H1 (cell line): ENCODE results near the gene PRRG4. TPM values are rescaled to one million over a fixed set of nuclear protein-coding genes. Genes with fewer than 3 reads are reported as not detected.

Experiments used
- CTCF ChIA-PET: fragments of 300-600 bp; sonication (Branson Sonifier 250); formaldehyde crosslinking; loops from one replicate; lab custom pipeline; 2021; ENCODE audit not compliant: partially characterized antibody; lab: Charles Lee
- POLR2A ChIA-PET: fragments of 300-600 bp; sonication (Branson Sonifier 250); formaldehyde crosslinking; loops from one replicate; lab custom pipeline; 2021; ENCODE audit warnings: inconsistent platforms; ENCODE audit not compliant: partially characterized antibody; lab: Charles Lee
- DNase-seq, 2 experiments: peaks; one replicate each; pipeline versions ENCODE4 v3.0.0 to v3.0.0-alpha.2; 2010 to 2022; ENCODE audit warnings: low spot score in 2 of 2, low read depth in 1 of 2, mixed read lengths in 1 of 2
- FAIRE-seq: peaks from 2 replicates; lab custom pipeline; 2011; peaks lifted over from hg19 to GRCh38; lab: Jason Lieb, UNC
- H2AFZ ChIP-seq: 2 replicates; pipeline ENCODE4 v1.8.1; 2012; ENCODE audit warnings: low read length, inconsistent platforms
- H2AK5ac ChIP-seq: 2 replicates; pipeline ENCODE4 v1.6.1; 2013; ENCODE audit warnings: low read depth, low read length
- H2BK120ac ChIP-seq: replicated peaks from 2 replicates; pipeline ENCODE3; 2013; ENCODE audit warnings: low read depth, low read length, inconsistent platforms
- H2BK12ac ChIP-seq: 2 replicates; pipeline ENCODE4 v1.6.1; 2013; ENCODE audit warnings: low read depth, low read length
- H2BK15ac ChIP-seq: 2 replicates; pipeline ENCODE4 v1.6.1; 2013; ENCODE audit warnings: low read length
- H2BK20ac ChIP-seq: 2 replicates; pipeline ENCODE4 v1.6.1; 2013; ENCODE audit warnings: low read length
- H2BK5ac ChIP-seq: 2 replicates; pipeline ENCODE4 v1.6.1; 2013; ENCODE audit warnings: low read depth, low read length
- H3K14ac ChIP-seq: 2 replicates; pipeline ENCODE4 v1.6.1; 2013; ENCODE audit warnings: inconsistent platforms; ENCODE audit not compliant: insufficient read length
- H3K18ac ChIP-seq: 2 replicates; pipeline ENCODE4 v1.6.1; 2013; ENCODE audit warnings: low read length; ENCODE audit errors: extremely low read depth
- H3K23ac ChIP-seq: 2 replicates; pipeline ENCODE4 v1.6.1; 2013; ENCODE audit warnings: inconsistent platforms; ENCODE audit not compliant: insufficient read length
- H3K23me2 ChIP-seq: 2 replicates; pipeline ENCODE4 v1.6.1; 2013; ENCODE audit warnings: low read depth, low read length
- H3K27ac ChIP-seq: 2 replicates; pipeline ENCODE4 v1.6.1; 2011; ENCODE audit warnings: low read depth, low read length, inconsistent platforms
- H3K27me3 ChIP-seq, 4 experiments: replicated peaks in 1 of 4; 1 replicate in 1 of 4; 2 replicates in 3 of 4; pipeline versions ENCODE4 v1.6.1 to v1.8.1; 2011 to 2013; ENCODE audit warnings: low read length in 3 of 4, mild to moderate bottlenecking in 3 of 4, inconsistent platforms in 2 of 4, mixed read lengths in 2 of 4, moderate library complexity in 1 of 4; ENCODE audit not compliant: control insufficient read depth in 3 of 4, insufficient read depth in 3 of 4; ENCODE audit errors: extremely low read depth in 1 of 4
- H3K36me3 ChIP-seq, 4 experiments: 2 replicates each; pipeline versions ENCODE4 v1.6.1 to v1.8.1; 2011 to 2013; ENCODE audit warnings: mild to moderate bottlenecking in 4 of 4, low read length in 3 of 4, moderate library complexity in 2 of 4, control low read depth in 1 of 4, inconsistent platforms in 1 of 4; ENCODE audit not compliant: insufficient read depth in 4 of 4, control insufficient read depth in 2 of 4
- H3K4ac ChIP-seq: replicated peaks from 2 replicates; pipeline ENCODE3; 2013; ENCODE audit warnings: low read length, low read depth, mixed read lengths, inconsistent platforms; ENCODE audit not compliant: insufficient read length
- H3K4me1 ChIP-seq, 4 experiments: replicated peaks in 1 of 4; 1 replicate in 1 of 4; 2 replicates in 3 of 4; pipeline versions ENCODE4 v1.6.1 to v1.8.1; 2011 to 2013; ENCODE audit warnings: low read length in 3 of 4, inconsistent platforms in 2 of 4, mixed read lengths in 1 of 4; ENCODE audit not compliant: insufficient read depth in 4 of 4, control insufficient read depth in 3 of 4
- H3K4me2 ChIP-seq, 2 experiments: 2 replicates each; pipeline versions ENCODE4 v1.6.1 to v1.8.1; 2011 to 2013; ENCODE audit warnings: low read depth in 2 of 2, low read length in 2 of 2, control low read depth in 1 of 2, inconsistent platforms in 1 of 2, mild to moderate bottlenecking in 1 of 2; ENCODE audit not compliant: insufficient read depth in 1 of 2
- H3K4me3 ChIP-seq, 4 experiments: fragments of 200-600, 300-600 bp in 1 of 4; sonication (generic), shearing (Covaris generic), sonication (Bioruptor Twin) in 1 of 4; 2 replicates each; pipeline versions ENCODE4 v1.5.1 to v1.8.1; 2011 to 2016; ENCODE audit warnings: low read length in 4 of 4, low read depth in 3 of 4, control low read depth in 2 of 4, inconsistent platforms in 2 of 4, mild to moderate bottlenecking in 2 of 4, mixed read lengths in 1 of 4, moderate library complexity in 1 of 4; ENCODE audit not compliant: insufficient read depth in 2 of 4; ENCODE audit errors: extremely low read depth in 1 of 4
- H3K56ac ChIP-seq: replicated peaks from 2 replicates; pipeline ENCODE3; 2013; ENCODE audit warnings: low read depth, mild to moderate bottlenecking, mixed read lengths, low read length, inconsistent platforms; ENCODE audit not compliant: insufficient read length
- H3K79me1 ChIP-seq: 2 replicates; pipeline ENCODE4 v1.6.1; 2013; ENCODE audit warnings: low read depth, low read length, control low read depth
- H3K79me2 ChIP-seq, 2 experiments: 2 replicates each; pipeline versions ENCODE4 v1.6.1 to v1.8.1; 2012 to 2013; ENCODE audit warnings: low read length in 2 of 2, mild to moderate bottlenecking in 2 of 2, inconsistent platforms in 1 of 2; ENCODE audit not compliant: insufficient read depth in 2 of 2, control insufficient read depth in 1 of 2
- H3K9ac ChIP-seq, 4 experiments: replicated peaks in 1 of 4; 1 replicate in 1 of 4; 2 replicates in 3 of 4; pipeline versions ENCODE4 v1.6.1 to v1.8.1; 2011 to 2013; ENCODE audit warnings: low read depth in 3 of 4, low read length in 3 of 4, control low read depth in 2 of 4, mild to moderate bottlenecking in 2 of 4, moderate library complexity in 2 of 4, inconsistent platforms in 1 of 4; ENCODE audit errors: extremely low read depth in 1 of 4
- H3K9me3 ChIP-seq, 2 experiments: 2 replicates each; pipeline versions ENCODE4 v1.6.1 to v1.8.1; 2012 to 2013; ENCODE audit warnings: mild to moderate bottlenecking in 2 of 2, moderate library complexity in 2 of 2, control low read depth in 1 of 2, inconsistent platforms in 1 of 2, low read depth in 1 of 2, low read length in 1 of 2, mixed read lengths in 1 of 2; ENCODE audit not compliant: insufficient read depth in 2 of 2
- H4K20me1 ChIP-seq, 2 experiments: replicated peaks in 1 of 2; 2 replicates each; pipeline versions ENCODE3 to v1.8.1; 2011 to 2013; ENCODE audit warnings: inconsistent platforms in 2 of 2, low read length in 2 of 2, mild to moderate bottlenecking in 1 of 2; ENCODE audit not compliant: insufficient read depth in 2 of 2, control insufficient read depth in 1 of 2
- H4K5ac ChIP-seq: 2 replicates; pipeline ENCODE4 v1.6.1; 2013; ENCODE audit warnings: low read length, low read depth, mixed read lengths, inconsistent platforms; ENCODE audit not compliant: insufficient read length
- H4K8ac ChIP-seq: 2 replicates; pipeline ENCODE4 v1.8.0; 2013; ENCODE audit warnings: mild to moderate bottlenecking, moderate library complexity, low read length, inconsistent platforms; ENCODE audit not compliant: insufficient read depth; ENCODE audit errors: extremely low read depth
- H4K91ac ChIP-seq: replicated peaks from 2 replicates; pipeline ENCODE3; 2013; ENCODE audit warnings: low read length, mixed read lengths, inconsistent platforms; ENCODE audit not compliant: insufficient read length
- ASH2L ChIP-seq: fragments of 200-600, 300-600 bp; sonication (generic); IDR thresholded peaks from one replicate; pipeline ENCODE4 v1.7.1; 2017; ENCODE audit warnings: low read length
- CHD1 ChIP-seq: IDR thresholded peaks from 2 replicates; pipeline ENCODE4 v1.6.1; 2012; ENCODE audit warnings: low read depth, low read length, improper control_type of control experiment
- JUND ChIP-seq: IDR thresholded peaks from 2 replicates; pipeline ENCODE4 v1.6.1; 2011; ENCODE audit warnings: mild to moderate bottlenecking, improper control_type of control experiment, low read length
- SIX5 ChIP-seq: IDR thresholded peaks from 2 replicates; pipeline ENCODE4 v1.6.1; 2011; ENCODE audit warnings: mild to moderate bottlenecking, low read depth, low read length
- WGBS, 2 experiments: shearing (Covaris generic) in 1 of 2; methylation state at CpG; one replicate each; pipeline versions ENCODE4 v1.1.6 to v1.1.7; 2013 to 2015; ENCODE audit warnings: low lambda C conversion rate in 2 of 2, mixed read lengths in 2 of 2, inconsistent platforms in 1 of 2, low coverage in 1 of 2, missing lambda C conversion rate in 1 of 2; ENCODE audit not compliant: insufficient replicate concordance in 2 of 2, insufficient coverage in 1 of 2, insufficient read length in 1 of 2; ENCODE audit errors: extremely low coverage in 1 of 2, missing lambda C conversion rate in 1 of 2; 5-methylcytosine and 5-hydroxymethylcytosine counted together
- polyA plus RNA-seq, 7 experiments: library from polyadenylated mRNA; depleted of rRNA in 3 of 7; stranded (reverse) in 5 of 7; unstranded in 2 of 7; fragments of >200 nt in 5 of 7; fragments of 200-250 nt in 2 of 7; gene quantifications; 1 replicate in 5 of 7; 2 replicates in 1 of 7; 4 replicates in 1 of 7; pipeline versions ENCODE4 v1.2.1 to v1.2.3, GENCODE V29; 2011 to 2013; ENCODE audit warnings: missing spikeins in 2 of 7, mixed read lengths in 2 of 7
- total RNA-seq: library from RNA; stranded (reverse); fragmentation: NEBNext Ultra II Directional; extraction: Animal tissue kit (Norgen Biotek cat#: 25700); gene quantifications from 2 replicates; pipeline ENCODE4 v1.2.1, GENCODE V29; 2021

Gene PRRG4
- total and polyA plus RNA-seq, 2 of the 8 experiments (the other 6 are each of a cell fraction or from before 2014, with no cell fraction given), result 0.65 to 1.7 TPM

DNA sequence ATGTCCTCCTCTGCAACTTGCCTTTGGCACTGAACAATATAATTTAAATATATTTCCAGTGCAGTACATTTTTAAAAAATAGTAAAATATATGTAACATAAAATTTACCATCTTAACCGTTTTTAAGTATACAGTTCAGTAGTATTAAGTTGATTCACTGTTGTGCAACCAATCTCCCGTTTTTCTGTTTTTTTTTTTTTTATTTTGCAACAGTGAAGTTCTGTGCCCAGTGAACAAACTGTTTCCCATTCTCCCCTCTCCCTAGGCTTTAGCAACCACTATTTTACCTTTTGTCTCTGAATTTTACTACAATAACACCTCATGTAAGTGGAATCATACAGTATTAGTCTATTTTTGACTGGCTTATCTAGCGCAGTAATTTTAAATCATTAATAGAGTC is 13.8 kb downstream of the PRRG4 start:
- Histone ChIP-seq H2BK20ac (no peak overlapping the region), H3K18ac (no peak overlapping the region), H3K56ac (no peak overlapping the region), H4K20me1 (no peaks in the 10 kb centered on the region), H3K14ac (no peak overlapping the region), H3K4ac (no peak overlapping the region), H4K8ac (no peak overlapping the region), H2BK12ac (no peak overlapping the region), H3K23ac (no peak overlapping the region), H2BK120ac (no peak overlapping the region), H3K23me2 (no peaks in the 10 kb centered on the region), H3K9me3 (no peaks in the 10 kb centered on the region; a peak in 1 of 4 replicates), H3K79me2 (no peaks in the 10 kb centered on the region), H3K4me1 (no peaks in the 10 kb centered on the region), H3K4me2 (no peak overlapping the region), H4K91ac (no peak overlapping the region), H2AK5ac (no peak overlapping the region), H2AFZ (no peak overlapping the region), H3K4me3 (no peak overlapping the region), H2BK5ac (no peak overlapping the region), H3K36me3 (no peaks in the 10 kb centered on the region; a peak in 1 of 8 replicates), H3K9ac (no peak overlapping the region), H4K5ac (no peak overlapping the region), H2BK15ac (no peak overlapping the region), H3K27ac (no peak overlapping the region), H3K27me3 (no peaks in the 10 kb centered on the region; a peak in 1 of 7 replicates), H3K79me1 (no peaks in the 10 kb centered on the region)
- TF ChIP-seq CHD1 (no peak), JUND (no peak), SIX5 (no peak), ASH2L (no peak)
- ChIA-PET CTCF (interaction anchor here (1.0 to 2.5 kb wide), 4 partner anchors 10 to 35 kb away, joined by 4 to 7 read pairs (median 4); no protein-coding TSS in a partner anchor), POLR2A (no interaction called here)
- no peak for DNase-seq
- WGBS, 2 experiments, result 82% methylated on average over 3 of the region's 3 CpGs; no CpG with 5 or more reads in 1 of the 2 experiments
- FAIRE-seq, result no peak
